Endothelial cell of umbilical vein (primary cell): ENCODE results near the gene SYT8. TPM values are rescaled to one million over a fixed set of nuclear protein-coding genes. Genes with fewer than 3 reads are reported as not detected.

ENCODE experiments used
- BruUV-seq: library from RNA; stranded (reverse); fragments of 400-500 nt; replicated peaks from 2 replicates; lab custom pipeline; 2021; lab: Mats Ljungman, UMichigan
- CTCF ChIA-PET: fragments of 300-600, 350-600 bp; sonication (Branson Sonifier 250); formaldehyde crosslinking; loops from one replicate; lab custom pipeline; 2021; ENCODE audit warnings: antibody characterized with exemption, inconsistent platforms; lab: Charles Lee
- POLR2A ChIA-PET: fragments of 300-600, 350-600 bp; sonication (Branson Sonifier 250); formaldehyde crosslinking; loops from one replicate; lab custom pipeline; 2021; ENCODE audit warnings: antibody characterized with exemption, inconsistent platforms; lab: Charles Lee
- DNase-seq: peaks from one replicate; pipeline ENCODE4 v3.0.0-alpha.2; 2011; ENCODE audit warnings: low read depth, low spot score
- FAIRE-seq: peaks from 2 replicates; lab custom pipeline; 2011; peaks lifted over from hg19 to GRCh38; lab: Jason Lieb, UNC
- H2AFZ ChIP-seq: 2 replicates; pipeline ENCODE4 v1.6.0; 2012; ENCODE audit warnings: low read depth, low read length, control low read depth, inconsistent platforms
- H3K27ac ChIP-seq: 2 replicates; pipeline ENCODE4 v1.5.1; 2011; ENCODE audit warnings: low read depth, mild to moderate bottlenecking, control low read depth, low read length, moderate library complexity; ENCODE audit not compliant: insufficient read depth
- H3K27me3 ChIP-seq, 2 experiments: 2 replicates each; pipeline versions ENCODE4 v1.6.0 to v1.6.1; 2011; ENCODE audit warnings: low read length in 2 of 2, mixed read lengths in 1 of 2; ENCODE audit not compliant: control insufficient read depth in 2 of 2, insufficient read depth in 2 of 2
- H3K36me3 ChIP-seq, 2 experiments: 2 replicates in 1 of 2; 3 replicates in 1 of 2; pipeline ENCODE4 v1.5.1; 2011; ENCODE audit warnings: low read length in 2 of 2, mild to moderate bottlenecking in 1 of 2, moderate library complexity in 1 of 2; ENCODE audit not compliant: control insufficient read depth in 2 of 2, insufficient read depth in 2 of 2; ENCODE audit errors: extremely low read depth in 1 of 2
- H3K4me1 ChIP-seq: 3 replicates; pipeline ENCODE4 v1.5.1; 2011; ENCODE audit warnings: mild to moderate bottlenecking, low read length; ENCODE audit not compliant: control insufficient read depth, insufficient read depth; ENCODE audit errors: extremely low read depth
- H3K4me2 ChIP-seq: 2 replicates; pipeline ENCODE4 v1.6.1; 2011; ENCODE audit warnings: low read length, control low read depth, mixed read lengths; ENCODE audit not compliant: insufficient read depth
- H3K4me3 ChIP-seq, 3 experiments: fragments of 200-600 bp in 1 of 3; sonication (generic), shearing (Covaris generic) in 1 of 3; replicated peaks in 1 of 3; 2 replicates each; pipeline ENCODE4 v1.5.1; 2011 to 2016; ENCODE audit warnings: control low read depth in 3 of 3, low read length in 3 of 3, mild to moderate bottlenecking in 2 of 3, inconsistent platforms in 1 of 3, low read depth in 1 of 3, moderate library complexity in 1 of 3; ENCODE audit not compliant: insufficient read depth in 1 of 3
- H3K79me2 ChIP-seq: 2 replicates; pipeline ENCODE4 v1.6.0; 2012; ENCODE audit warnings: low read length, inconsistent platforms; ENCODE audit not compliant: control insufficient read depth, insufficient read depth
- H3K9ac ChIP-seq: replicated peaks from 2 replicates; pipeline ENCODE3; 2011; ENCODE audit warnings: low read length, control low read depth; ENCODE audit not compliant: insufficient read depth; ENCODE audit errors: extremely low read depth
- H3K9me1 ChIP-seq: replicated peaks from 3 replicates; pipeline ENCODE4 v1.6.0; 2011; ENCODE audit warnings: mild to moderate bottlenecking, low read length; ENCODE audit not compliant: control insufficient read depth, insufficient read depth; ENCODE audit errors: extremely low read depth
- H3K9me3 ChIP-seq: replicated peaks from 2 replicates; pipeline ENCODE4 v1.5.1; 2012; ENCODE audit warnings: low read length, inconsistent platforms; ENCODE audit not compliant: control insufficient read depth, insufficient read depth
- H4K20me1 ChIP-seq: replicated peaks from 2 replicates; pipeline ENCODE3; 2011; ENCODE audit warnings: mild to moderate bottlenecking, low read length; ENCODE audit not compliant: control insufficient read depth, insufficient read depth; ENCODE audit errors: extremely low read depth
- EZH2 ChIP-seq: IDR thresholded peaks from 2 replicates; pipeline ENCODE4 v1.6.1; 2012; ENCODE audit warnings: borderline replicate concordance, low read depth, mild to moderate bottlenecking, moderate library complexity, low read length, inconsistent platforms; ENCODE audit not compliant: severe bottlenecking
- FOS ChIP-seq: IDR thresholded peaks from 2 replicates; pipeline ENCODE4 v1.6.1; 2011; ENCODE audit warnings: mild to moderate bottlenecking, low read length, moderate library complexity, borderline replicate concordance; ENCODE audit not compliant: insufficient read depth
- GATA2 ChIP-seq: IDR thresholded peaks from 2 replicates; pipeline ENCODE4 v1.7.0; 2011; ENCODE audit warnings: low read depth, mild to moderate bottlenecking, moderate library complexity, mixed read lengths, low read length; ENCODE audit not compliant: insufficient read length, insufficient read depth
- JUN ChIP-seq: IDR thresholded peaks from 2 replicates; pipeline ENCODE4 v1.6.1; 2011; ENCODE audit warnings: borderline replicate concordance, low read depth; ENCODE audit not compliant: insufficient read length, insufficient read depth
- MAX ChIP-seq: IDR thresholded peaks from 2 replicates; pipeline ENCODE4 v1.6.1; 2011; ENCODE audit not compliant: insufficient read depth, insufficient read length
- MYC ChIP-seq: IDR thresholded peaks from one replicate; pipeline ENCODE4 v1.6.1; 2011; ENCODE audit warnings: mild to moderate bottlenecking, low read depth, low read length
- POLR2A ChIP-seq: IDR thresholded peaks from 2 replicates; pipeline ENCODE4 v1.6.1; 2012; ENCODE audit warnings: low read depth, mild to moderate bottlenecking, control low read depth, low read length
- POLR2AphosphoS5 ChIP-seq: IDR thresholded peaks from 2 replicates; pipeline ENCODE4 v1.6.1; 2012; ENCODE audit warnings: low read depth, mild to moderate bottlenecking, control low read depth, low read length, moderate library complexity; ENCODE audit not compliant: insufficient read depth
- dilution Hi-C: fragments of 300-500 bp; cut with MboI; formaldehyde crosslinking; loops from one replicate; pipeline ENCODE4 v1.15.0; 2019; ENCODE audit warnings: low sequenced_read_pairs; ENCODE audit not compliant: extremely low pct_ligation_motif_present
- intact Hi-C: fragments of 100-400 bp; cut with micrococcal nuclease; formaldehyde crosslinking; loops from one replicate; pipeline ENCODE4 v1.10.0; 2022
- polyA plus RNA-seq, 4 experiments: library from polyadenylated mRNA; depleted of rRNA in 3 of 4; stranded (reverse) in 3 of 4; unstranded in 1 of 4; fragments of >200 nt; gene quantifications; 2 replicates each; pipeline versions ENCODE4 v1.2.1 to v1.2.3, GENCODE V29; 2011 to 2012; ENCODE audit warnings: missing spikeins in 1 of 4
- total RNA-seq: library from RNA; stranded (reverse); gene quantifications from 2 replicates; pipeline ENCODE4 v1.2.3, GENCODE V29; 2021
- TF ChIP-seq, protein P1 (sequence below), 2 donors: IDR thresholded peaks; 1 replicate in 1 of 2; 2 replicates in 1 of 2; pipeline ENCODE4 v1.5.1; 2011; ENCODE audit warnings: low read length in 2 of 2, mild to moderate bottlenecking in 2 of 2, moderate library complexity in 2 of 2, control low read depth in 1 of 2, inconsistent platforms in 1 of 2, low read depth in 1 of 2; ENCODE audit not compliant: insufficient read depth in 1 of 2; ENCODE audit errors: extremely low read depth in 1 of 2

SYT8 gene
- total and polyA plus RNA-seq, 2 donors (not counting 3 experiments of a cell fraction or from before 2014, with no cell fraction given): not detected

- CTCF ChIA-PET: interaction anchor here (1.0 to 1.9 kb wide), 5 partner anchors 44 to 313 kb away, joined by 4 to 20 read pairs (median 7); no protein-coding TSS in a partner anchor
Observed at GRCh38 chr11:1838426-1839144, 3.8 kb downstream of the SYT8 start, which contains the start of gene TNNI2. Gene TNNI2 (plus strand): TSS chr11:1838981. CDS start chr11:1839697, 716 bp downstream.

More at GRCh38 chr11:1838426-1839144, 3.8 kb downstream of the SYT8 start, which contains the start of gene TNNI2:
- Histone ChIP-seq H3K79me2 (no peaks in the 10 kb centered on the region), H3K9ac (no peak within 1 kb of the TSS), H3K4me3 (no peak within 1 kb of the TSS), H4K20me1 (no peaks in the 10 kb centered on the region), H3K9me1 (no peaks in the 10 kb centered on the region), H3K4me1 (no peaks in the 10 kb centered on the region), H3K9me3 (no peaks in the 10 kb centered on the region), H3K4me2 (no peak within 1 kb of the TSS), H3K27ac (no peak within 1 kb of the TSS), H3K27me3 (no peaks in the 10 kb centered on the region), H3K36me3 (no peaks in the 10 kb centered on the region), H2AFZ (no peak within 1 kb of the TSS)
- POLR2A ChIA-PET: no interaction called here
- intact Hi-C loops (no loop called here), dilution Hi-C loops (no loop called here)
- FAIRE-seq (no peak), DNase-seq (no peak)
- TF ChIP-seq POLR2AphosphoS5: no peak
- no peak for TF ChIP-seq POLR2A
- no peak for TF ChIP-seq MAX
- TF ChIP-seq, protein P1, sequence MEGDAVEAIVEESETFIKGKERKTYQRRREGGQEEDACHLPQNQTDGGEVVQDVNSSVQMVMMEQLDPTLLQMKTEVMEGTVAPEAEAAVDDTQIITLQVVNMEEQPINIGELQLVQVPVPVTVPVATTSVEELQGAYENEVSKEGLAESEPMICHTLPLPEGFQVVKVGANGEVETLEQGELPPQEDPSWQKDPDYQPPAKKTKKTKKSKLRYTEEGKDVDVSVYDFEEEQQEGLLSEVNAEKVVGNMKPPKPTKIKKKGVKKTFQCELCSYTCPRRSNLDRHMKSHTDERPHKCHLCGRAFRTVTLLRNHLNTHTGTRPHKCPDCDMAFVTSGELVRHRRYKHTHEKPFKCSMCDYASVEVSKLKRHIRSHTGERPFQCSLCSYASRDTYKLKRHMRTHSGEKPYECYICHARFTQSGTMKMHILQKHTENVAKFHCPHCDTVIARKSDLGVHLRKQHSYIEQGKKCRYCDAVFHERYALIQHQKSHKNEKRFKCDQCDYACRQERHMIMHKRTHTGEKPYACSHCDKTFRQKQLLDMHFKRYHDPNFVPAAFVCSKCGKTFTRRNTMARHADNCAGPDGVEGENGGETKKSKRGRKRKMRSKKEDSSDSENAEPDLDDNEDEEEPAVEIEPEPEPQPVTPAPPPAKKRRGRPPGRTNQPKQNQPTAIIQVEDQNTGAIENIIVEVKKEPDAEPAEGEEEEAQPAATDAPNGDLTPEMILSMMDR (IDR thresholded peaks at IDR 0.05; ENCODE audit: extremely low read depth in 1 of 2, insufficient read depth in 1 of 2, low read depth in 1 of 2, low read length in 2 of 2): no peak
- TF ChIP-seq JUN: no peak
- TF ChIP-seq EZH2: no peak
- TF ChIP-seq GATA2: no peak
- no peak for TF ChIP-seq MYC
- no peak for TF ChIP-seq FOS
- BruUV-seq: no TSS peak
